ENCODE measurements around the gene CHRNA3. TPM values are rescaled to one million over a fixed set of nuclear protein-coding genes. Genes with fewer than 3 reads are reported as not detected.

CHRNA3 gene
- total RNA-seq, result under 1 TPM in 2 of 3 donors, not detected in 1; 0.48 to 0.59 TPM

GRCh38 chr15:78620527-78621421 is at the start of gene CHRNA3:
CHRNA3 (minus strand) TSS chr15:78620996; CDS start chr15:78620794, 202 bp downstream.
- intact Hi-C loops (cut with DNase I; ENCODE audit: low total_unique reads), result loop anchor here (10.0 kb wide), 1 partner anchor 84 kb away; no protein-coding TSS in a partner anchor
- no peaks in the 10 kb centered on the region for H3K9me3 ChIP-seq
- H3K27me3 ChIP-seq, result peaks cover 4 to 39% of the 10 kb centered on the region in 2 donors
- no peaks in the 10 kb centered on the region for H3K36me3 ChIP-seq
- no peak within 1 kb of the TSS for H3K27ac ChIP-seq
- H3K4me3 ChIP-seq, result peak within 1 kb of the TSS; percentile 21 to 65 (median 39)
- TF ChIP-seq POLR2A (IDR thresholded peaks at IDR 0.05), result no peak
- no peak for TF ChIP-seq CTCF (IDR thresholded peaks at IDR 0.05)
- no peak for TF ChIP-seq POLR2AphosphoS5 (IDR thresholded peaks at IDR 0.05)
- DNase-seq (ENCODE audit: low spot score in 2 of 2), result no peak
- peaks cover 0 to 3% of the 10 kb centered on the region in 2 donors for H3K4me1 ChIP-seq

- intact Hi-C loops (cut with DNase I; ENCODE audit: low total_unique reads), result no loop called here
Measured at GRCh38 chr15:78668987-78669386, 48.2 kb upstream of the CHRNA3 start.

GRCh38 chr15:78667578-78668236 is 46.9 kb upstream of the CHRNA3 start:
- Histone ChIP-seq H3K27me3 (no peaks in the 10 kb centered on the region), H3K9me3 (no peaks in the 10 kb centered on the region), H3K27ac (no peak overlapping the region), H3K4me3 (no peak overlapping the region), H3K36me3 (no peaks in the 10 kb centered on the region), H3K4me1 (no peaks in the 10 kb centered on the region)
- intact Hi-C loops (cut with DNase I; ENCODE audit: low total_unique reads), result no loop called here
- TF ChIP-seq POLR2A (IDR thresholded peaks at IDR 0.05) (no peak), POLR2AphosphoS5 (IDR thresholded peaks at IDR 0.05) (no peak), CTCF (IDR thresholded peaks at IDR 0.05) (no peak)
- DNase-seq (ENCODE audit: low spot score in 2 of 2), result no peak

More at GRCh38 chr15:78668987-78669386, 48.2 kb upstream of the CHRNA3 start:
- TF ChIP-seq CTCF (IDR thresholded peaks at IDR 0.05), result no peak
- TF ChIP-seq POLR2AphosphoS5 (IDR thresholded peaks at IDR 0.05), result no peak
- no peak for TF ChIP-seq POLR2A (IDR thresholded peaks at IDR 0.05)
- H3K36me3 ChIP-seq, result no peaks in the 10 kb centered on the region
- no peak overlapping the region for H3K4me3 ChIP-seq
- no peak overlapping the region for H3K27ac ChIP-seq
- H3K4me1 ChIP-seq, result no peaks in the 10 kb centered on the region
- no peaks in the 10 kb centered on the region for H3K9me3 ChIP-seq
- H3K27me3 ChIP-seq, result no peaks in the 10 kb centered on the region
- no peak for DNase-seq (ENCODE audit: low spot score in 2 of 2)

- no peak for TF ChIP-seq POLR2A (IDR thresholded peaks at IDR 0.05)
- no peak for TF ChIP-seq POLR2AphosphoS5 (IDR thresholded peaks at IDR 0.05)
- no peak for TF ChIP-seq CTCF (IDR thresholded peaks at IDR 0.05)
- H3K4me1 ChIP-seq, result no peaks in the 10 kb centered on the region
- no peaks in the 10 kb centered on the region for H3K9me3 ChIP-seq
- DNase-seq (ENCODE audit: low spot score in 2 of 2), result no peak
- H3K4me3 ChIP-seq, result no peak overlapping the region
- intact Hi-C loops (cut with DNase I; ENCODE audit: low total_unique reads), result no loop called here
- no peaks in the 10 kb centered on the region for H3K27me3 ChIP-seq
- no peak overlapping the region for H3K27ac ChIP-seq
- no peaks in the 10 kb centered on the region for H3K36me3 ChIP-seq
Measured at GRCh38 chr15:78666010-78666409, 45.2 kb upstream of the CHRNA3 start.

- no peak for DNase-seq (ENCODE audit: low spot score in 2 of 2)
- H3K4me3 ChIP-seq, result no peak overlapping the region
- H3K4me1 ChIP-seq, result no peaks in the 10 kb centered on the region
- intact Hi-C loops (cut with DNase I; ENCODE audit: low total_unique reads), result no loop called here
- no peaks in the 10 kb centered on the region for H3K36me3 ChIP-seq
- TF ChIP-seq CTCF (IDR thresholded peaks at IDR 0.05) (no peak), POLR2A (IDR thresholded peaks at IDR 0.05) (no peak), POLR2AphosphoS5 (IDR thresholded peaks at IDR 0.05) (no peak)
- no peak overlapping the region for H3K27ac ChIP-seq
- no peaks in the 10 kb centered on the region for H3K9me3 ChIP-seq
- H3K27me3 ChIP-seq, result no peaks in the 10 kb centered on the region
Measured at GRCh38 chr15:78663703-78664102, 42.9 kb upstream of the CHRNA3 start.
